Spinal cord (tissue), 10 donors: ENCODE measurements around the gene NLRX1. TPM values are rescaled to one million over a fixed set of nuclear protein-coding genes. Genes with fewer than 3 reads are reported as not detected.
"Not testable (repeated sequence)": the region's sequence is repeated elsewhere in the genome, so short reads cannot be mapped to it uniquely, and the experiment has no call there.

ENCODE experiments used
- DNase-seq, 6 donors: peaks; one replicate each; pipeline versions ENCODE4 v3.0.0 to v3.0.0-alpha.2; 2013 to 2015; ENCODE audit warnings: low spot score in 6 of 6, low read depth in 4 of 6
- H3K27ac ChIP-seq: one replicate; pipeline ENCODE4 v1.5.1; 2013; ENCODE audit warnings: low read depth, low read length, control low read depth
- H3K27me3 ChIP-seq: one replicate; pipeline ENCODE4 v1.6.1; 2013; ENCODE audit warnings: low read length; ENCODE audit not compliant: control insufficient read depth, insufficient read depth
- H3K36me3 ChIP-seq: one replicate; pipeline ENCODE4 v1.6.1; 2013; ENCODE audit warnings: low read length; ENCODE audit not compliant: control insufficient read depth, insufficient read depth
- H3K4me1 ChIP-seq: one replicate; pipeline ENCODE4 v1.6.1; 2013; ENCODE audit warnings: low read length; ENCODE audit not compliant: control insufficient read depth, insufficient read depth
- H3K4me3 ChIP-seq: one replicate; pipeline ENCODE4 v1.5.1; 2013; ENCODE audit warnings: low read depth, low read length, control low read depth
- H3K9me3 ChIP-seq: one replicate; pipeline ENCODE4 v1.6.1; 2013; ENCODE audit warnings: low read length; ENCODE audit not compliant: control insufficient read depth, insufficient read depth
- WGBS: methylation state at CpG from one replicate; pipeline ENCODE4 v1.1.5; 2013; ENCODE audit warnings: missing lambda C conversion rate; ENCODE audit not compliant: insufficient coverage; 5-methylcytosine and 5-hydroxymethylcytosine counted together
- polyA plus RNA-seq, 2 donors: library from polyadenylated mRNA; unstranded; fragments of 120-200 nt; gene quantifications; one replicate each; pipeline ENCODE4 v1.2.1, GENCODE V29; 2013; ENCODE audit not compliant: insufficient read length in 2 of 2
- total RNA-seq, 2 donors: library from RNA; depleted of rRNA in 1 of 2; stranded (reverse); fragments of 120-200 nt in 1 of 2; fragments of >200 nt in 1 of 2; gene quantifications; one replicate each; pipeline versions ENCODE4 v1.2.3 to v1.2.4, GENCODE V29; 2013 to 2014
- donor health status: healthy.

Gene NLRX1
- total and polyA plus RNA-seq, 4 donors: 8.9 to 15.6 (median 9.9) TPM

DNA sequence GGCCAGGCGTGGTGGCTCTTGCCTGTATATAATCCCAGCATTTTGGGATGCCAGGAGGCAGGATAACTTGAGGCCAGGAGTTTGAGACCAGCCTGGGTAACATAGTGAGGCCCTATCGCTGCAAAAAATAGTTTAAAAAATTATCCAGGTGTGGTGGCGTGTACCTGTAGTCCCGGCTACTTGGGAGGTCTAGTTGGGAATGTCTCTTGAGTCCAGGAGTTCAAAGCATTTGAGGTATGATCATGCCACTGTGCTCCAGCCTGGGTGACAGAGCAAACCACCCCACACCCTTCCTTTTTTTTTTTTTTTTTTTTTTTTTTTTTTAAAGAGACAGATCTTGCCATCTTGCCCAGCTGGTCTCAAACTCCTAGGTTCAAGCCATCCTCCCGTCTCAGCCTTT lies 54.4 kb downstream of the NLRX1 start:
- peaks cover under 1% of the 10 kb centered on the region for H3K36me3 ChIP-seq
- peaks cover 4% of the 10 kb centered on the region for H3K4me1 ChIP-seq
- no peak for DNase-seq
- no peak overlapping the region for H3K4me3 ChIP-seq
- peak overlapping the region; percentile 61 for H3K27ac ChIP-seq
- 92% methylated on average over 2 of the region's 5 CpGs for WGBS
- no peaks in the 10 kb centered on the region for H3K9me3 ChIP-seq
- H3K27me3 ChIP-seq: no peaks in the 10 kb centered on the region

GRCh38 chr11:119223856-119224255 lies 55.3 kb downstream of the NLRX1 start:
- H3K36me3 ChIP-seq: peaks cover 2% of the 10 kb centered on the region
- no CpG with 5 or more reads among the region's 1 CpG for WGBS

DNA sequence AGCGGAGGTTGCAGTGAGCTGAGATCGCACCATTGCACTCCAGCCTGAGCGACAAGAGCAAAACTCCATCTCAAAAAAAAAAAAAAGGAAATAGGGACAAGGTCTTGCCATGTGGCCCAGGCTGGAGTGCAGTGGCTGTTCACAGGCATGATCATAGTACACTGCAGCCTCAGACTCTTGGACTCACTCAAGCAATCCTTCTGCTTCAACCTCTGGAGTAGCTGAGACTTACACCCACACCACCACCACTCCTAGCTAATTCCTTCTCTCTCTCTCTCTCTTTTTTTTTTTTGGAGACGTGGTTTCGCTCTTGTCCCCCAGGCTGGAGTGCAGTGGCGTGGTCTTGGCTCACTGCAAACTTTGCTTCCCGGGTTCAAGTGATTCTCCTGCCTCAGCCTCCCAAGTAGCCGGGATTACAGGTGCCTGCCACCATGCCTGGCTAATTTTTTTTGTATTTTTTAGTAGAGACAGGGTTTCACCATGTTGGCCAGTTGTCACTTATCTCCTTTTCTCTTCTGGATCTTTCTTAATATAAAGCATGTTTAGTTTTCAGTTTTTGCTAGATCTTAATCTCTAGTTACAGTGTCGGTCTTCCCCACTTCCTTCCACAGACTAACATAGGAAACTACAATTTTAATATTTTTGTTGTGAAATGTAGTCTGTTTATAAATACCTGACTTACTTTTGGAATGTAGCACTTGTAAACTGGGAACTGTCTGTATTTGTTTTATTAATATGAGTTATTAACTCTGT lies 60.2 kb downstream of the NLRX1 start:
- not testable (repeated sequence) for H3K36me3 ChIP-seq, H3K27ac ChIP-seq, H3K27me3 ChIP-seq, H3K4me1 ChIP-seq, H3K4me3 ChIP-seq, DNase-seq, H3K9me3 ChIP-seq
- 100% methylated on average over 7 of the region's 9 CpGs for WGBS

More at GRCh38 chr11:119223856-119224255, 55.3 kb downstream of the NLRX1 start:
- DNase-seq: no peak
- H3K9me3 ChIP-seq: no peaks in the 10 kb centered on the region
- H3K27me3 ChIP-seq: no peaks in the 10 kb centered on the region
- no peak overlapping the region for H3K4me3 ChIP-seq
- peaks cover 4% of the 10 kb centered on the region for H3K4me1 ChIP-seq
- H3K27ac ChIP-seq: no peak overlapping the region

GRCh38 chr11:119229288-119229672 lies 60.8 kb downstream of the NLRX1 start:
- Histone ChIP-seq H3K9me3 (no peaks in the 10 kb centered on the region), H3K36me3 (peaks cover 10% of the 10 kb centered on the region), H3K27me3 (no peaks in the 10 kb centered on the region), H3K4me3 (no peak overlapping the region), H3K4me1 (no peaks in the 10 kb centered on the region), H3K27ac (no peak overlapping the region)
- WGBS: 80% methylated on average over 2 of the region's 3 CpGs
- no peak for DNase-seq

DNA sequence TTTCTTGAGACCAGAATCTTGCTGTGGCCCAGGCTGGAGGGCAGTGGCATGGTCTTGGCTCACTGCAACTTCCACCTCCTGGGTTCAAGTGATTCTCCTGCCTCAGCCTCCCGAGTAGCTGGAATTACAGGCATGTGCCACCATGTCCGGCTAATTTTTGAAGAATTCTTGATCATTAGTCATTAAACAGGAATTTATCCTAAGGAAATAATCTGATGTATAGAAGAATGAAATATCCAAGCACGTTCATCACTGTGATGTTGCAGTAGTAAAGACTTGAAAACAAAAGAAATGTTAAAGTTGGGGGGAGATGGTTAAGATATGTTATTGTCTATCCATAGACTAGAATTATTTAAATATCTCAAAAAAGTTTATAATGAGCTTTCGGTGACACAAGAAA lies 61.2 kb downstream of the NLRX1 start:
- H3K27ac ChIP-seq: no peak overlapping the region
- H3K4me3 ChIP-seq: no peak overlapping the region
- no peaks in the 10 kb centered on the region for H3K4me1 ChIP-seq
- H3K9me3 ChIP-seq: no peaks in the 10 kb centered on the region
- peaks cover 10% of the 10 kb centered on the region for H3K36me3 ChIP-seq
- no CpG with 5 or more reads among the region's 4 CpGs for WGBS
- no peak for DNase-seq
- H3K27me3 ChIP-seq: no peaks in the 10 kb centered on the region

Other genes with a start within 250 kb of the NLRX1 start
- 10 to 100 TPM; 11.0 to 15.0 TPM for gene BCL9L, start 242.8 kb upstream of the NLRX1 start, total RNA-seq
- 10 to 100 TPM; 47.8 to 51.5 TPM for gene BCL9L, start 242.8 kb upstream of the NLRX1 start, polyA plus RNA-seq
- under 1 TPM in 1 of 2 donors, not detected in 1; 0.17 TPM for gene UPK2, start 212.4 kb upstream of the NLRX1 start, total RNA-seq
- gene UPK2, start 212.4 kb upstream of the NLRX1 start, polyA plus RNA-seq: 1 to 10 TPM; 3.3 to 3.5 TPM
- gene FOXR1, start 197.0 kb upstream of the NLRX1 start, total RNA-seq: not detected
- gene FOXR1, start 197.0 kb upstream of the NLRX1 start, polyA plus RNA-seq: under 1 TPM; 0.67 to 0.68 TPM
- 10 to 100 TPM; 25.6 to 37.5 TPM for gene CENATAC, start 170.6 kb upstream of the NLRX1 start, total RNA-seq
- gene CENATAC, start 170.6 kb upstream of the NLRX1 start, polyA plus RNA-seq: 10 to 100 TPM; 33.5 to 66.9 TPM
- 1,000 to 10,000 TPM in 1 of 2 donors, 100 to 1,000 TPM in 1; 451 to 1,390 TPM for gene RPS25, start 150.4 kb upstream of the NLRX1 start, total RNA-seq
- gene RPS25, start 150.4 kb upstream of the NLRX1 start, polyA plus RNA-seq: 100 to 1,000 TPM; 677 to 714 TPM
- 10 to 100 TPM; 61.3 to 97.4 TPM for gene TRAPPC4, start 150.0 kb upstream of the NLRX1 start, total RNA-seq
- gene TRAPPC4, start 150.0 kb upstream of the NLRX1 start, polyA plus RNA-seq: 100 to 1,000 TPM; 108 to 145 TPM
- gene SLC37A4, start 137.8 kb upstream of the NLRX1 start, total RNA-seq: 10 to 100 TPM in 1 of 2 donors, 1 to 10 TPM in 1; 8.1 to 16.8 TPM
- 10 to 100 TPM; 21.5 to 26.1 TPM for gene SLC37A4, start 137.8 kb upstream of the NLRX1 start, polyA plus RNA-seq
- 10 to 100 TPM; 70.8 to 84.5 TPM for gene HYOU1, start 111.5 kb upstream of the NLRX1 start, total RNA-seq
- 10 to 100 TPM; 90.3 to 93.9 TPM for gene HYOU1, start 111.5 kb upstream of the NLRX1 start, polyA plus RNA-seq
- 10 to 100 TPM; 28.1 to 43.1 TPM for gene VPS11, start 100.9 kb upstream of the NLRX1 start, total RNA-seq
- 10 to 100 TPM; 56.2 to 57.8 TPM for gene VPS11, start 100.9 kb upstream of the NLRX1 start, polyA plus RNA-seq
- gene HMBS, start 83.8 kb upstream of the NLRX1 start, total RNA-seq: 10 to 100 TPM in 1 of 2 donors, 1 to 10 TPM in 1; 4.0 to 15.7 TPM
- 10 to 100 TPM; 23.0 to 31.1 TPM for gene HMBS, start 83.8 kb upstream of the NLRX1 start, polyA plus RNA-seq
- gene DPAGT1, start 66.9 kb upstream of the NLRX1 start, total RNA-seq: 10 to 100 TPM; 12.9 to 23.0 TPM
- gene DPAGT1, start 66.9 kb upstream of the NLRX1 start, polyA plus RNA-seq: 10 to 100 TPM; 41.3 to 44.3 TPM
- 10 to 100 TPM in 1 of 2 donors, 1 to 10 TPM in 1; 9.7 to 12.6 TPM for gene C2CD2L, start 61.4 kb upstream of the NLRX1 start, total RNA-seq
- gene C2CD2L, start 61.4 kb upstream of the NLRX1 start, polyA plus RNA-seq: 10 to 100 TPM; 33.5 to 35.3 TPM
- gene HINFP, start 47.1 kb upstream of the NLRX1 start, total RNA-seq: 10 to 100 TPM; 15.5 to 22.9 TPM
- gene HINFP, start 47.1 kb upstream of the NLRX1 start, polyA plus RNA-seq: 10 to 100 TPM; 26.2 to 38.4 TPM
- gene ABCG4, start 19.7 kb upstream of the NLRX1 start, total RNA-seq: 1 to 10 TPM; 2.1 to 5.6 TPM
- 10 to 100 TPM; 11.8 to 16.9 TPM for gene ABCG4, start 19.7 kb upstream of the NLRX1 start, polyA plus RNA-seq
- under 1 TPM in 1 of 2 donors, not detected in 1; 0.28 TPM for gene NHERF4, start 16.8 kb downstream of the NLRX1 start, total RNA-seq
- gene NHERF4, start 16.8 kb downstream of the NLRX1 start, polyA plus RNA-seq: 1 to 10 TPM in 1 of 2 donors, under 1 TPM in 1; 0.29 to 1.1 TPM
- gene CBL, start 37.6 kb downstream of the NLRX1 start, total RNA-seq: 10 to 100 TPM; 13.4 to 19.2 TPM
- gene CBL, start 37.6 kb downstream of the NLRX1 start, polyA plus RNA-seq: 10 to 100 TPM; 25.3 to 37.4 TPM
- 100 to 1,000 TPM in 1 of 2 donors, 10 to 100 TPM in 1; 99.4 to 108 TPM for gene MCAM, start 148.4 kb downstream of the NLRX1 start, total RNA-seq
- 100 to 1,000 TPM in 1 of 2 donors, 10 to 100 TPM in 1; 79.6 to 106 TPM for gene MCAM, start 148.4 kb downstream of the NLRX1 start, polyA plus RNA-seq
- 1 to 10 TPM; 5.2 to 6.6 TPM for gene RNF26, start 165.8 kb downstream of the NLRX1 start, total RNA-seq
- 10 to 100 TPM; 27.0 to 27.1 TPM for gene RNF26, start 165.8 kb downstream of the NLRX1 start, polyA plus RNA-seq
- 10 to 100 TPM; 13.4 to 63.1 TPM for gene C1QTNF5, start 172.2 kb downstream of the NLRX1 start, total RNA-seq
- gene C1QTNF5, start 172.2 kb downstream of the NLRX1 start, polyA plus RNA-seq: 10 to 100 TPM; 39.7 to 42.1 TPM
- 1 to 10 TPM in 1 of 2 donors, not detected in 1; 3.9 TPM for gene MFRP, start 178.0 kb downstream of the NLRX1 start, total RNA-seq
- gene MFRP, start 178.0 kb downstream of the NLRX1 start, polyA plus RNA-seq: under 1 TPM; 0.09 to 0.22 TPM
- 1 to 10 TPM; 3.0 to 3.8 TPM for gene USP2, start 213.0 kb downstream of the NLRX1 start, total RNA-seq
- 10 to 100 TPM; 12.6 to 13.8 TPM for gene USP2, start 213.0 kb downstream of the NLRX1 start, polyA plus RNA-seq